Right renal pelvis (tissue), 4 donors: Measurements from ENCODE around the gene RALGPS2. TPM values are rescaled to one million over a fixed set of nuclear protein-coding genes. Genes with fewer than 3 reads are reported as not detected.
A peak's percentile ranks its signal among the peaks of the same experiment; 100 is the strongest.

ENCODE experiments used
- DNase-seq, 4 donors: peaks; one replicate each; pipeline ENCODE4 v3.0.0-alpha.2; 2013; ENCODE audit warnings: low read depth in 4 of 4, low spot score in 3 of 4, missing footprints in 1 of 4
- polyA plus RNA-seq, 4 donors: library from polyadenylated mRNA; unstranded; fragments of 120-200 nt; gene quantifications; one replicate each; pipeline ENCODE4 v1.2.1, GENCODE V29; 2013; ENCODE audit not compliant: insufficient read length in 4 of 4

Gene RALGPS2, protein sequence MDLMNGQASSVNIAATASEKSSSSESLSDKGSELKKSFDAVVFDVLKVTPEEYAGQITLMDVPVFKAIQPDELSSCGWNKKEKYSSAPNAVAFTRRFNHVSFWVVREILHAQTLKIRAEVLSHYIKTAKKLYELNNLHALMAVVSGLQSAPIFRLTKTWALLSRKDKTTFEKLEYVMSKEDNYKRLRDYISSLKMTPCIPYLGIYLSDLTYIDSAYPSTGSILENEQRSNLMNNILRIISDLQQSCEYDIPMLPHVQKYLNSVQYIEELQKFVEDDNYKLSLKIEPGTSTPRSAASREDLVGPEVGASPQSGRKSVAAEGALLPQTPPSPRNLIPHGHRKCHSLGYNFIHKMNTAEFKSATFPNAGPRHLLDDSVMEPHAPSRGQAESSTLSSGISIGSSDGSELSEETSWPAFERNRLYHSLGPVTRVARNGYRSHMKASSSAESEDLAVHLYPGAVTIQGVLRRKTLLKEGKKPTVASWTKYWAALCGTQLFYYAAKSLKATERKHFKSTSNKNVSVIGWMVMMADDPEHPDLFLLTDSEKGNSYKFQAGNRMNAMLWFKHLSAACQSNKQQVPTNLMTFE
- 10 to 100 TPM; 31.2 to 36.0 (median 32.4) TPM for polyA plus RNA-seq

GRCh38 chr1:178724728-178725465 is at the start of gene RALGPS2:
TSS of gene RALGPS2 (plus strand) at chr1:178725244. CDS start at chr1:178776765, 51,521 bp downstream.
- DNase-seq, result peak; percentile 45 to 74 (median 69)

DNA sequence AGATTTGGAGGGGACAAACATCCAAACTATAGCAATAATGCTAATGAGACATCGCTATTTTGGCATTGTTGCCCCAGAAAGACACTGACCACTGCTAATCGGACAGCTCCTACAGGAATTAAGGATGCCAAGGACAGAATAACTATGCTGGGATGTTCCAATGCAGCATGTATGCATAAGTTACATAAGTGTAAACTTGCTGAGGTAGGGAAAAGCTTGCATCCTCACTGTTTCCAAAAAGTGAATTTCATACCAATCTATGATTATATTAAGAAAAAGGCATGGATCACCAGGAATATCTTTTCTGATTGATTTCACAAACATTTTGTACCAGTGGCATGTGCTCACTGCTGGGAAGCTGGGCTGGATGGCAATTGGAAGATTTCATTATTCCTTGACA is 45.8 kb upstream of the RALGPS2 start:
- DNase-seq, result no peak

DNA sequence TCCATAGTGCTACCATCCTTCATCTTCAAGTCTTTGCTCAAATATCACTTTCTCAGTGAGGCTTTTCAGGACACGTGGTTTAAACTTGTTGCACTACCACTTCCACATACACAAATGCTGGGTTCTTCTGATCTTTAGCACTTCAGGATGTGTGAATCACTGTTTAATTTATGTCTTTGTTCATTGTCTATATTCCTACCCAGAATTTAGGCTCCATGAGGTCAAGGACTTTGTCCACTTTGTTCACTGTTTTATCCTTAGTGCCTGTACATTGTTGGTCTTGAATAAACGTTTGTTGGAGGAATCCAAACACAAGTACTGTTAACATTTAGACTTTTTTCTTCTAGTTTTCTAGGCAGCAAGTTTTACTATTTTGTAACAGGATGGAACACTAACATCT is 42.6 kb upstream of the RALGPS2 start:
- no peak for DNase-seq

DNA sequence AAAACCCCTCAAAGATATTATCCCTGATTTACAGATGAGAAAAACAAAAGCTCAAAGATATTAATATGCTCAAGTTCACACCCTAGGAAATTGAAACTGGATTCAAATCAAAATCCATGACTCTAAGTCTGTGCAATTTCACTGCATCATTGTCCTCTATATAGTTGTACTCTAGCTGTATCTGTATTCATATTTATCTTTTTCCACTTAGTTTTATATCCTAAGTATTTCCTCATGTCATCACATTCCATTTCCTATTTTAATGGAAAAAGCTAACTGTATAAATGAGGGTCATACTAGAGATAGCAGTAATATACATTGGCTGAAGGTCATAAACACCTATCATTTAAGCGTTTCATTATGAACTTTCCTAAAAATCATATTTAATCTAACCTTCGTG is 42.2 kb upstream of the RALGPS2 start:
- no peak for DNase-seq

DNA sequence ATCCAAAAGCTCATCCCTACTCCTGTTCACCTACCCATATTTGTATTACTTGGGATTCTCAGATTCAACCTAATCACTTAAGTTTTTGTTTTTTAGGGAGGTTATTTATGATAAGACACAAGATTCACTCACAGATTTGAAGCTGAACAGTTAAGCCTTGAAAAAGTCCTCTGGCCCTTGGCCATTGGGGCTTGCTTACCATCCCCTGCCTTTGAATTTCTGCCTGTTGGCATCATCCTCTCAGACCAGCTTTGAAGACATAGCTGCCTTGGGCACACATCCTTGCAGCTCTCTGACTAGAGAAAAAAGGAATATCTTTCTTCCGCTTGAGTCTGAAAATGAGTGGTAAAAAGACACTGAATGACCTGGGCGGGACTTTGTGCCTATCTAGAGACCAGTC is 41.8 kb upstream of the RALGPS2 start:
- DNase-seq, result no peak

- no peak for DNase-seq
Observed at GRCh38 chr1:178684111-178684510, 40.9 kb upstream of the RALGPS2 start.

GRCh38 chr1:178684542-178685000 is 40.5 kb upstream of the RALGPS2 start:
- no peak for DNase-seq

GRCh38 chr1:178686407-178686806 is 38.6 kb upstream of the RALGPS2 start:
- DNase-seq, result no peak

DNA sequence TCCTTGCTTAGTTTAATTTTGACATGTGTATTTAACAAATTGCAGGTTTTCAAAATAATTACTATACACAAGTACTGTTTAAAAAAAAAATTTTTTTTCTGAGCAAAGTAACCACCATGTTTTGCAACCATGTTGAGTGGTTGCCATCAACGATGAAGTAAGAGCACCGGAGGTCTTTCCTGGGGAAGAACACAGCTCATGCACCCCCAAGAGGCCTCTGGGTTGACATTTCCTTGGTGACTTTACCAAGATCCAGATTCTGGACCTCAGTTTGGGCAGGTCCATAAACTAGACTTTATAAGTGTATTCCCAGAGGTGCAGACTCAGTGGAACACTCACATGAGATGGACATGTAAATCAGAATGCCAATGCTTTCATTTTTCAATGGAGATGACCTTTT is 36.8 kb upstream of the RALGPS2 start:
- DNase-seq, result no peak

DNA sequence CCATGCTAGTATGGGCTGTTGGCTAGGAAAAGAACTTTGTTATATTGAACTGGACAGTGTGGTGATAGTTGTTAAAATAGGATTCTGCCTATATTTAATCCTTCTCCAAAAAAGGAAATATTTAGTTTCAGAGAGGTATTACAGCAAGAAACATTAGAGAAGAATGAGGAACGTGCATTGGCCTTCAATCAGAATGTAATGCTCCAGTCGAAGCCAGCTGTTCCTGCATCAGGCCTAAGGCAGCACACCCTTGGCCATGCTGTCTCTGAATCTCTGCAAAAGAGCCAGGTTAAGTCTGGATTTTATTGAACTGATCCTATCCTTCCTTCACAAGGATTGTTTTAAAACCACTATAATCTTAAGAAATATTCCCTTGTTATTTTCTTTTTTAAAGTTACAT is 35.3 kb upstream of the RALGPS2 start:
- DNase-seq, result no peak

GRCh38 chr1:178690496-178690895 is 34.5 kb upstream of the RALGPS2 start:
- DNase-seq, result no peak

DNA sequence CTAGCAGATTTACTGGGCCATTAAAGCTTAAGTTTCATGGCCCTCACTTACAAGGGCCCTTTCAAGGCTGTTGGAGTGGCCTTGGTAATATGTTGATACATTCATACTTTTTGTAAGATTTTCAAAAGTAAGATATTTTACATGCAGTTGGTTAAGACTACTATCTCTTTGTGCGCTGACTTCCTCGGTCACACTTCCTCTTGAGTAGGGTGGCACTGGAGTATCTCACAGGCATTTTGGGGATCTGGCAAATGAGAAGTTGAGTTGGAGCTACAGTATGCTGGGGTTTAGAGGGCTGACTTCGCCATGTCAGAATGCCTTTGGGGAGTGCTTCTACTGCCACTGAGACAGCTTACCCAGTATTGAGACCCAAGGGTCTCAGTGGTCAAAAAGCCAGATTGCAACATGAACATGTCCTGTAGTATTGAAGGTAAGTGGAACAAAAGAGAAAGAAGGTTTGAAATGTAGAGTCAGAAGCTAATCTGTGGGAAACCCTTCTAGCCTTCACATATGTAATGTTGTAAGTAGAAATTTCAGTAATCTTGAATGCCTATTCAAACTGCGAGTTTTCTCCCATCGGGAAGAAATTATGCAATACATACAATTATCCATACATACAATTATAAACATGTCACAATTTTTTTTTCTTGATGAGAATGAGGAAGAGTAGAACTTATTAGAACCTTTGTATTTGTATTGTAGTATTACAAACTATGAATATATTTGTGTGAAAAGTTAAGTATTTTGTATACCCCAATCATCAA is 32.3 kb upstream of the RALGPS2 start:
- no peak for DNase-seq

DNA sequence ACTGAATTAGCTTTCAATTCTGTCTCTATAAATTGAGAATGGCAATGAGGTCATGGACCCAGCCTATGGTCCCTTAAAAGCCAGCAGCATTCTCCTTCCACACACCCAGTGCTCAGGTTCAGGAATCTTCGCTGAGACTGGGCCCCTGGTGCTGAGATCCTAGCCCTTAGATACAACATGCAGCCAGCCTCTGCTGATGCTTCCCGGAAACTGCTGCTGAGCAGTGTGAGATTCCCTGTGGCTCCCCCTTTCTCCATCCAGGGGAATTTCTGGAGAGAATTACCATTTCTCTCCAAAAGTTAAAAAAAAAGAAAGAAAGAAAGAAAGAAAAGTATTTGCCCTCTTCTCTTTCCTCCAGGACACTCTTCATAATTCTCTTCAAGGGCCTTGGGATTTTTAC is 31.7 kb upstream of the RALGPS2 start:
- no peak for DNase-seq

DNA sequence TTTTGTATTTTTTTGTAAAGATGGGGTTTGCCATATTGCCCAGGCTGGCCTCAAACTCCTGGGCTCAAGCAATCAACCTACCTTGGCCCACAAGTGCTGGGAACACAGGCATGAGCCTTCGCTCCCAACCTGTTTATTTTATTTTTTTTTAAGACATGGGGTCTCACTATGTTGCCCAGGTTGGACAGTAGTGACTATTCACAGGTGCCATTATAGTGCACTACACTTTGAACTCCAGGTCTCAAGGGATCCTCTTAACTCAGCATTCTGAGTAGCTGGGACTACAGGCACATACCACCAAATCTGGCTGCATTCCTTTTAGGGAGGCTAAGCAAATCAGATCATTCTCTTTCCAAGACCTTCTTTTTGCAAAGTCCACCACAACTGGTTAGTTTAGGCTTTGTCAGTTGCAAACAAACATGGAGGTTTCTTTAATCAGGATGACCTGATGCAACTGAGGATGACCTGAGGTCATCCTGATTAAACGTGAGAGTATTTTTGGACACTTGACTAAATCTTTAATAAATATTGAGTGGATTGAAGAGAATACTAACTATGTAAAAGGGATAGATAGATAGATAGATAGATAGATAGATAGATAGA is 30.0 kb upstream of the RALGPS2 start:
- DNase-seq, result no peak

DNA sequence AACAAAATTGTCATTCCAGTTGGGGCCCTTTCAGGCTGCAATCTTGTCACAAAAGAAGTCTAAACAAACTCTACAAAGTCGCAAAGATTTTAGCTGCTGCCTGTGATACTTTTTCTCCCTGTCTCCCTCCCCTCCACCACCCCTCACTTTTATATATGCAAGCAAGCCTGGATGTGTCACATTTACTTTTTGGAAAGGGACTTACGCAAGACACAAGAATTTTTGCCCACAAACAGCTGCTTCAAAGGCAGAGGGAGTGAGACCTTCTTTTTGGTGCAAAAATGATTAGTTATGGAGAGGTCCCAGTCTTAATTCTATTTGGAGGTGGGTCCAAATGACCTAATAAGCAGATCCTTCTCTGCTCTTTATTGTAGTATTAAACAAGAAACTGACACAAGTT is 22.9 kb upstream of the RALGPS2 start:
- DNase-seq, result no peak

GRCh38 chr1:178704833-178705232 is 20.2 kb upstream of the RALGPS2 start:
- no peak for DNase-seq

DNA sequence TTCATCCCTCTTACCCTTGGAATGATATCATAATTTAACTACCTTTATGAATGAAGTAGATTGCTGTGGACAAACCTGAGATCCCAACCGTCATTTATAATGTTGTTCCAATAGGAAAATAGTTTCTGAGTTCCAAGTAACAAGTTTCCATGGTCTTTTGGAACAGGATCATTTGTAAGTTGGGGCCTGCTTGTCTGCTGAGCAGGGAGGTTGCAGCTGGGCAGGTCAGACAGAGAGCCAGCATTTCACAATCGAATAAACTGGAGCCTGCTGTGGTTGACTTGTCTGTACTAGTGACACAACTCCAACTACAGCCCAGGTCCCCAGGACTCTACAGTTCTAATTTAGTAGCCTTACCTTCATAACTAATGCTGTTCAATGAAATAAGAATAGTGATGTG is 18.6 kb upstream of the RALGPS2 start:
- DNase-seq, result no peak

DNA sequence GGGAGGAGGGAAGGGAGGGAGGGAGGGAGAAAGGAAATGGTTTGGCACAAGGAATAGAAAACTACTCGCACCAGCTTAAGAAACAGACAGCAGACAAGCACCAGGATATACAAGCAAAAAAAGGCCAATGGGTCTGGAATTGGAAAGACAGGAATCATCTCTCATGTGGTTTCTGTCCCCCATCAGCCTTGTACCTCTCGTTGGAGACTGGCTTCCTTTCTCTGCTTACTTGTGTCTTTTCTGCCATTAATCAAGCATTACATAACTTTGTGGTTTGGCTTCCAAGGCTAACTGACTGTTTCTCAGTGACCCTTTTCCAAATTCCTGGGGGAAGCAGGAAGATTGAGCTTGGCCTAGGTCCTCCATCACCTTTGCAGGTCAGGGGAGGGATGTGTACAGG is 11.8 kb upstream of the RALGPS2 start:
- no peak for DNase-seq

DNA sequence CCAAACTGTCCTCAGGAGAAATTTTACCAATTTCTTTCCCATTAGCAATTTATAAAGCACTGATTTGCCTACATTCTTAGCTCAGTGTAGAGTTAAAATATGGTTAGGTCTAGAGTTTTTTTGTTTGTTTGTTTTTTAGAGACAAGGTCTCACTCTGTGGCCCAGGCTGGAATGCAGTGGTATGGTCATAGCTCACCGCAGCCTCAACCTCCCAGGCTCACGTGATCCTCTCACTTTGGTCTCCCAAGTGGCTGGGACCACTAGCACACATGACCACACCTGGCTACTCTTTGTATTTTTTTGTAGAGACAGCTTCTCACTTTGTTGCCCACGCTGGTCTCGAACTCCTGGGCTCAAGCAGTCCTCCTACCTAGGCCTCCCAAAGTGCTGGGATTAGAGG is 10.6 kb upstream of the RALGPS2 start:
- DNase-seq, result no peak

GRCh38 chr1:178716111-178716510 is 8.9 kb upstream of the RALGPS2 start:
- DNase-seq, result no peak
